Gastrocnemius medialis (tissue), 4 donors: ENCODE measurements around the gene F13B.

ENCODE experiments used
- CTCF ChIP-seq, 5 experiments: fragments of 450-650 bp in 3 of 5; fragments of 200-600 bp in 2 of 5; sonication (generic) in 2 of 5; IDR thresholded peaks in 4 of 5; conservative IDR thresholded peaks in 1 of 5; 1 replicate in 4 of 5; 2 replicates in 1 of 5; pipeline ENCODE4 v1.5.1; 2016 to 2019; ENCODE audit warnings: antibody characterized with exemption in 5 of 5, mild to moderate bottlenecking in 3 of 5, moderate library complexity in 3 of 5
- POLR2A ChIP-seq, 2 donors: fragments of 450-650 bp; IDR thresholded peaks; one replicate each; pipeline ENCODE4 v1.6.1; 2017; ENCODE audit warnings: antibody characterized with exemption in 2 of 2, mild to moderate bottlenecking in 2 of 2, moderate library complexity in 2 of 2

GRCh38 chr1:197049100-197049499 lies 18.0 kb downstream of the F13B start:
- no peak for TF ChIP-seq POLR2A (IDR thresholded peaks at IDR 0.05)
- TF ChIP-seq CTCF (IDR thresholded peaks at IDR 0.05 in 4 of 5, conservative IDR thresholded peaks at IDR 0.05 in 1 of 5): no peak
